ENCODE data around the gene UNC119B. TPM values are rescaled to one million over a fixed set of nuclear protein-coding genes. Genes with fewer than 3 reads are reported as not detected.

Gene UNC119B
- total and polyA plus RNA-seq, 2 of the 4 experiments (the other 2 are of a cell fraction): 8.4 to 21.6 TPM

- ATAC-seq (ENCODE audit: low read depth): no peak
- Histone ChIP-seq H2AK5ac (ENCODE audit: low read depth, low read length) (no peak overlapping the region), H3K79me1 (ENCODE audit: low read depth in 1 of 2, low read length in 2 of 2) (peaks cover 0 to 4% of the 10 kb centered on the region in 2 experiments; a peak in 2 of 4 replicates), H3K36me3 (ENCODE audit: control insufficient read depth, insufficient read depth, low read length) (peaks cover 49% of the 10 kb centered on the region), H2BK5ac (ENCODE audit: low read depth, low read length, poor library complexity, severe bottlenecking) (no peak overlapping the region), H3K9me1 (ENCODE audit: insufficient read depth, low read length) (0 out of 2 replicates have a peak, but pooled peaks cover 3% of the 10 kb centered on the region), H3K14ac (replicated peaks; ENCODE audit: low read depth, low read length) (no peak overlapping the region), H4K5ac (ENCODE audit: low read depth, low read length) (no peak overlapping the region), H3K4me1 (ENCODE audit: control insufficient read depth, insufficient read depth, low read length) (no peaks in the 10 kb centered on the region), H4K8ac (ENCODE audit: low read depth in 2 of 2, low read length in 2 of 2) (no peak overlapping the region), H3K27me3 (ENCODE audit: control insufficient read depth, insufficient read depth, low read length) (no peaks in the 10 kb centered on the region), H4K91ac (ENCODE audit: insufficient read depth, low read depth, low read length) (no peak overlapping the region), H2AK9ac (replicated peaks; ENCODE audit: low read depth, low read length, poor library complexity) (no peak overlapping the region), H3K9ac (ENCODE audit: low read depth, low read length) (no peak overlapping the region), H3K4me2 (ENCODE audit: low read depth, low read length) (no peak overlapping the region), H2BK15ac (ENCODE audit: low read depth, low read length) (no peak overlapping the region), H3K56ac (ENCODE audit: extremely low read depth, insufficient read depth, low read length) (no peak overlapping the region), H3K9me3 (ENCODE audit: control insufficient read depth, insufficient read depth, low read length) (no peaks in the 10 kb centered on the region), H2BK20ac (ENCODE audit: low read depth, low read length) (no peak overlapping the region), H4K20me1 (ENCODE audit: insufficient read depth, low read length) (0 out of 2 replicates have a peak, but pooled peaks cover under 1% of the 10 kb centered on the region), H3K4me3 (ENCODE audit: insufficient read depth, low read depth, low read length) (no peak overlapping the region), H2AFZ (replicated peaks; ENCODE audit: low read length, poor library complexity) (no peak overlapping the region), H2BK120ac (ENCODE audit: low read depth, low read length) (no peak overlapping the region), H3K18ac (ENCODE audit: low read depth, low read length) (no peak overlapping the region), H3K23ac (ENCODE audit: low read depth, low read length) (no peak overlapping the region), H3K27ac (ENCODE audit: insufficient read depth, low read length) (no peak overlapping the region), H3K4ac (ENCODE audit: low read depth, low read length) (no peak overlapping the region)
- dilution Hi-C loops (cut with HindIII; ENCODE audit: low sequenced_read_pairs, unreplicated experiment) (no loop called here), in situ Hi-C loops (cut with MboI; ENCODE audit: low sequenced_read_pairs) (no loop called here), intact Hi-C loops (cut with micrococcal nuclease) (no loop called here)
- no CpG with 5 or more reads among the region's 5 CpGs for WGBS, 2 experiments (ENCODE audit: extremely low coverage in 2 of 2, insufficient read length in 1 of 2)
- TSS peak; percentile 18 for BruUV-seq (replicated peaks)
- DNase-seq: no peak
- TF ChIP-seq MXI1 (IDR thresholded peaks at IDR 0.05; ENCODE audit: borderline replicate concordance, low read depth, low read length): no peak
- no peak for TF ChIP-seq CHD1 (IDR thresholded peaks at IDR 0.05; ENCODE audit: low read depth, low read length)
- TF ChIP-seq SMC3 (IDR thresholded peaks at IDR 0.05; ENCODE audit: low read depth, low read length): no peak
- TF ChIP-seq RAD21 (IDR thresholded peaks at IDR 0.05; ENCODE audit: low read length): no peak
- TF ChIP-seq BHLHE40 (IDR thresholded peaks at IDR 0.05; ENCODE audit: low read depth, low read length): no peak
- no peak for TF ChIP-seq POLR2A (IDR thresholded peaks at IDR 0.05; ENCODE audit: low read depth, low read length)
- TF ChIP-seq CEBPB (IDR thresholded peaks at IDR 0.05; ENCODE audit: low read depth, low read length): no peak
- TF ChIP-seq MAFK (IDR thresholded peaks at IDR 0.05; ENCODE audit: low read depth, low read length): no peak
- no peak for TF ChIP-seq RFX5 (IDR thresholded peaks at IDR 0.05; ENCODE audit: low read depth, low read length)
- TF ChIP-seq, protein P1, sequence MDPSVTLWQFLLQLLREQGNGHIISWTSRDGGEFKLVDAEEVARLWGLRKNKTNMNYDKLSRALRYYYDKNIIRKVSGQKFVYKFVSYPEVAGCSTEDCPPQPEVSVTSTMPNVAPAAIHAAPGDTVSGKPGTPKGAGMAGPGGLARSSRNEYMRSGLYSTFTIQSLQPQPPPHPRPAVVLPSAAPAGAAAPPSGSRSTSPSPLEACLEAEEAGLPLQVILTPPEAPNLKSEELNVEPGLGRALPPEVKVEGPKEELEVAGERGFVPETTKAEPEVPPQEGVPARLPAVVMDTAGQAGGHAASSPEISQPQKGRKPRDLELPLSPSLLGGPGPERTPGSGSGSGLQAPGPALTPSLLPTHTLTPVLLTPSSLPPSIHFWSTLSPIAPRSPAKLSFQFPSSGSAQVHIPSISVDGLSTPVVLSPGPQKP (IDR thresholded peaks at IDR 0.05; ENCODE audit: borderline replicate concordance, low read depth, low read length): no peak
- TF ChIP-seq CTCF (conservative IDR thresholded peaks at IDR 0.05; ENCODE audit: low read depth, low read length): no peak
- no peak for TF ChIP-seq RCOR1 (IDR thresholded peaks at IDR 0.05; ENCODE audit: insufficient replicate concordance, low read length)
- no peak for TF ChIP-seq MAZ (IDR thresholded peaks at IDR 0.05; ENCODE audit: borderline replicate concordance, low read depth, low read length)
- TF ChIP-seq, protein P2, sequence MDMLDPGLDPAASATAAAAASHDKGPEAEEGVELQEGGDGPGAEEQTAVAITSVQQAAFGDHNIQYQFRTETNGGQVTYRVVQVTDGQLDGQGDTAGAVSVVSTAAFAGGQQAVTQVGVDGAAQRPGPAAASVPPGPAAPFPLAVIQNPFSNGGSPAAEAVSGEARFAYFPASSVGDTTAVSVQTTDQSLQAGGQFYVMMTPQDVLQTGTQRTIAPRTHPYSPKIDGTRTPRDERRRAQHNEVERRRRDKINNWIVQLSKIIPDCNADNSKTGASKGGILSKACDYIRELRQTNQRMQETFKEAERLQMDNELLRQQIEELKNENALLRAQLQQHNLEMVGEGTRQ (IDR thresholded peaks at IDR 0.05; ENCODE audit: low read depth, low read length): no peak
- TF ChIP-seq FOS (IDR thresholded peaks at IDR 0.05; ENCODE audit: low read depth, low read length): no peak
- TF ChIP-seq NFE2L2 (IDR thresholded peaks at IDR 0.05; ENCODE audit: low read depth, low read length): no peak
- ChIA-PET CTCF (interaction anchor here (1.0 kb wide), 1 partner anchor 27 kb away, joined by 3 read pairs; no protein-coding TSS in a partner anchor), POLR2A (ENCODE audit: unreplicated experiment) (no interaction called here)
Observed at GRCh38 chr12:120700886-120701285, 9.4 kb upstream of the UNC119B start.

Data from IMR-90 (cell line).